Lower leg skin (tissue), 4 donors: ENCODE data around the gene SFXN1. TPM values are rescaled to one million over a fixed set of nuclear protein-coding genes. Genes with fewer than 3 reads are reported as not detected.

Experiments used
- DNase-seq, 2 donors: peaks; one replicate each; pipeline ENCODE4 v3.0.0-alpha.2; 2019; ENCODE audit warnings: low spot score in 2 of 2
- H3K4me3 ChIP-seq: fragments of 200-600 bp; sonication (generic); 2 replicates; pipeline ENCODE4 v1.5.1; 2017; ENCODE audit warnings: mild to moderate bottlenecking, low read depth; ENCODE audit not compliant: poor library complexity, severe bottlenecking
- CTCF ChIP-seq, 3 donors: fragments of 450-650 bp; IDR thresholded peaks; one replicate each; pipeline ENCODE4 v1.5.1; 2016; ENCODE audit warnings: antibody characterized with exemption in 3 of 3, mild to moderate bottlenecking in 3 of 3, moderate library complexity in 2 of 3
- POLR2A ChIP-seq, 2 donors: fragments of 450-650 bp; IDR thresholded peaks; one replicate each; pipeline ENCODE4 v1.6.1; 2016 to 2017; ENCODE audit warnings: antibody characterized with exemption in 2 of 2, mild to moderate bottlenecking in 1 of 2, moderate library complexity in 1 of 2
- WGBS, 2 donors: methylation state at CpG; one replicate each; pipeline ENCODE4 v1.1.5; 2018; 5-methylcytosine and 5-hydroxymethylcytosine counted together
- intact Hi-C: fragments of 100-400 bp; cut with DNase I; formaldehyde crosslinking; loops from one replicate; pipeline ENCODE4 v1.15.0; 2023; ENCODE audit warnings: low total_unique reads
- total RNA-seq, 4 donors: library from RNA; depleted of rRNA; stranded (reverse); fragments of >200 nt; gene quantifications; one replicate each; pipeline ENCODE4 v1.1.0, GENCODE V29; 2016

The SFXN1 gene
- total RNA-seq, 4 donors from 2014 or later, result 15.0 to 35.8 (median 16.6) TPM

GRCh38 chr5:175475248-175475647 is 3.1 kb upstream of the SFXN1 start:
- TF ChIP-seq CTCF (IDR thresholded peaks at IDR 0.05) (no peak), POLR2A (IDR thresholded peaks at IDR 0.05) (no peak)
- WGBS, 2 donors, result 62 to 79% methylated on average over 1 of the region's 1 CpG

GRCh38 chr5:175477440-175477839 is 920 bp upstream of the SFXN1 start:
- no peak overlapping the region for H3K4me3 ChIP-seq
- TF ChIP-seq CTCF (IDR thresholded peaks at IDR 0.05), result no peak
- TF ChIP-seq POLR2A (IDR thresholded peaks at IDR 0.05), result no peak
- DNase-seq, result no peak
- 38 to 62% methylated on average over 5 of the region's 5 CpGs for WGBS, 2 donors
- intact Hi-C loops, result loop anchor here (5.0 kb wide), 1 partner anchor 1650 kb away; no protein-coding TSS in a partner anchor

More at GRCh38 chr5:175475248-175475647, 3.1 kb upstream of the SFXN1 start:
- no peak for DNase-seq
- no peak overlapping the region for H3K4me3 ChIP-seq
- intact Hi-C loops, result loop anchor here (5.0 kb wide), 1 partner anchor 1648 kb away; no protein-coding TSS in a partner anchor

- intact Hi-C loops, result loop anchor here (5.0 kb wide), 1 partner anchor 1651 kb away; no protein-coding TSS in a partner anchor
- 2 to 5% methylated on average over 12 of the region's 12 CpGs for WGBS, 2 donors
- peak overlapping the region; percentile 74 for H3K4me3 ChIP-seq
- DNase-seq, result no peak
- no peak for TF ChIP-seq POLR2A (IDR thresholded peaks at IDR 0.05)
- TF ChIP-seq CTCF (IDR thresholded peaks at IDR 0.05), result no peak
Observed at GRCh38 chr5:175478008-175478383, 364 bp upstream of the SFXN1 start.

GRCh38 chr5:175479125-175479881 is 943 bp downstream of the SFXN1 start:
- no peak for DNase-seq
- intact Hi-C loops, result loop anchor here (5.0 kb wide), 1 partner anchor 1652 kb away; no protein-coding TSS in a partner anchor
- H3K4me3 ChIP-seq, result peak overlapping the region; percentile 74
- TF ChIP-seq CTCF (IDR thresholded peaks at IDR 0.05), result no peak
- 37 to 38% methylated on average over 13 of the region's 13 CpGs for WGBS, 2 donors

- 94 to 95% methylated on average over 8 of the region's 8 CpGs for WGBS, 2 donors
- no peak for TF ChIP-seq POLR2A (IDR thresholded peaks at IDR 0.05)
- no peak for TF ChIP-seq CTCF (IDR thresholded peaks at IDR 0.05)
- no peak overlapping the region for H3K4me3 ChIP-seq
- intact Hi-C loops, result no loop called here
- peak in 1 of 2 donors; percentile 17 for DNase-seq
Observed at GRCh38 chr5:175483337-175483736, 5.0 kb downstream of the SFXN1 start.
